GM12878 (cell line): Measurements from ENCODE around the gene DUSP8. TPM values are rescaled to one million over a fixed set of nuclear protein-coding genes. Genes with fewer than 3 reads are reported as not detected.

Experiments
- ATAC-seq: fragments of 200-7000 bp; cut with Tn5 transposase; 3 replicates; pipeline ENCODE4 v1.9.1; 2020; ENCODE audit warnings: mild to moderate bottlenecking, moderate library complexity
- BruUV-seq: library from RNA; stranded (reverse); fragments of 400-500 nt; replicated peaks from 2 replicates; lab custom pipeline; 2021; lab: Mats Ljungman, UMichigan
- CTCF ChIA-PET: fragments of 300-600 bp; sonication (Branson Sonifier 250); formaldehyde crosslinking; extraction: SDS; loops from one replicate; lab custom pipeline; 2021; ENCODE audit warnings: inconsistent platforms; lab: Yijun Ruan, JAX
- POLR2A ChIA-PET: fragments of 350-600 bp; formaldehyde crosslinking; extraction: SDS; loops from one replicate; lab custom pipeline; 2021; ENCODE audit warnings: inconsistent platforms; lab: Charles Lee
- RAD21 ChIA-PET: fragments of 300-600 bp; sonication (Branson Sonifier 250); formaldehyde crosslinking; loops from one replicate; lab custom pipeline; 2023; ENCODE audit warnings: antibody characterized with exemption; ENCODE audit not compliant: unreplicated experiment; lab: Charles Lee
- SMC1A ChIA-PET: fragments of 300-600 bp; sonication (Branson Sonifier 250); formaldehyde crosslinking; loops from one replicate; lab custom pipeline; 2023; ENCODE audit not compliant: unreplicated experiment, uncharacterized antibody; lab: Charles Lee
- DNase-seq: peaks from one replicate; pipeline ENCODE4 v3.0.0-alpha.2; 2011; ENCODE audit warnings: low read depth, low spot score
- FAIRE-seq: peaks from 3 replicates; lab custom pipeline; 2011; peaks lifted over from hg19 to GRCh38; lab: Jason Lieb, UNC
- H2AFZ ChIP-seq: 2 replicates; pipeline ENCODE4 v1.6.0; 2011; ENCODE audit warnings: low read depth, low read length, control low read depth; ENCODE audit not compliant: control insufficient read depth
- H3K27ac ChIP-seq: 2 replicates; pipeline ENCODE4 v1.5.1; 2011; ENCODE audit warnings: control low read depth; ENCODE audit not compliant: control insufficient read depth, insufficient read depth
- H3K27me3 ChIP-seq, 2 experiments: replicated peaks in 1 of 2; 2 replicates each; pipeline versions ENCODE4 v1.6.0 to v1.6.1; 2011; ENCODE audit warnings: low read length in 1 of 2; ENCODE audit not compliant: control insufficient read depth in 2 of 2, insufficient read depth in 2 of 2
- H3K36me3 ChIP-seq, 2 experiments: 2 replicates each; pipeline ENCODE4 v1.5.1; 2011; ENCODE audit warnings: low read length in 1 of 2; ENCODE audit not compliant: control insufficient read depth in 2 of 2, insufficient read depth in 2 of 2
- H3K4me1 ChIP-seq: 2 replicates; pipeline ENCODE4 v1.6.1; 2011; ENCODE audit warnings: mild to moderate bottlenecking, low read length, moderate library complexity, mixed read lengths; ENCODE audit not compliant: control insufficient read depth, insufficient read depth
- H3K4me2 ChIP-seq: 2 replicates; pipeline ENCODE4 v1.6.0; 2011; ENCODE audit warnings: control low read depth; ENCODE audit not compliant: control insufficient read depth, insufficient read depth
- H3K4me3 ChIP-seq: fragments of 200-600 bp; sonication (generic); 2 replicates; pipeline ENCODE4 v1.5.1; 2016
- H3K79me2 ChIP-seq: 2 replicates; pipeline ENCODE4 v1.6.0; 2011; ENCODE audit warnings: low read length; ENCODE audit not compliant: control insufficient read depth, insufficient read depth
- H3K9ac ChIP-seq: 2 replicates; pipeline ENCODE4 v1.8.0; 2011; ENCODE audit warnings: low read length, control low read depth, mixed read lengths; ENCODE audit not compliant: control insufficient read depth, insufficient read depth
- H3K9me3 ChIP-seq: replicated peaks from 3 replicates; pipeline ENCODE4 v1.5.1; 2011; ENCODE audit warnings: mild to moderate bottlenecking, low read length; ENCODE audit not compliant: control insufficient read depth, insufficient read depth
- H4K20me1 ChIP-seq: 2 replicates; pipeline ENCODE4 v1.6.0; 2011; ENCODE audit not compliant: control insufficient read depth, insufficient read depth
- IKZF1 ChIP-seq: fragments of 450-650 bp; conservative IDR thresholded peaks from 2 replicates; pipeline ENCODE4 v1.6.1; 2017; ENCODE audit warnings: antibody characterized with exemption, mild to moderate bottlenecking
- KDM1A ChIP-seq: fragments of 200-600 bp; sonication (generic); IDR thresholded peaks from 2 replicates; pipeline ENCODE4 v1.6.1; 2016; ENCODE audit warnings: borderline replicate concordance
- SMARCA5 ChIP-seq: fragments of 450-650 bp; IDR thresholded peaks from 2 replicates; pipeline ENCODE4 v1.6.1; 2017; ENCODE audit warnings: mild to moderate bottlenecking
- WGBS: methylation state at CpG from one replicate; pipeline ENCODE4 v1.1.6; 2016; ENCODE audit warnings: low lambda C conversion rate; ENCODE audit not compliant: insufficient replicate concordance, insufficient coverage; ENCODE audit errors: missing lambda C conversion rate; 5-methylcytosine and 5-hydroxymethylcytosine counted together
- in situ Hi-C: fragments of 300-500 bp; cut with MboI; formaldehyde crosslinking; loops from 9 replicates; pipeline ENCODE4 v1.14.3; 2018; ENCODE audit warnings: mixed read lengths
- intact Hi-C: fragments of 100-400 bp; cut with micrococcal nuclease; formaldehyde crosslinking; loops from one replicate; pipeline ENCODE4 v1.14.2; 2022; ENCODE audit not compliant: unreplicated experiment
- polyA plus RNA-seq, 11 experiments: library from polyadenylated mRNA; depleted of rRNA in 4 of 11; unstranded in 6 of 11; stranded (reverse) in 5 of 11; fragments of >200 nt; fragmentation: Nextera tagmentation in 4 of 11; fragmentation: Illumina TruSeq in 1 of 11; extraction: Ambion mirVana in 4 of 11; extraction: Trizol in 1 of 11; gene quantifications; 1 replicate in 1 of 11; 2 replicates in 10 of 11; pipeline versions ENCODE4 v1.2.1 to v1.2.3, GENCODE V29; 2011 to 2016; ENCODE audit warnings: inconsistent platforms in 2 of 11, missing spikeins in 2 of 11, low read depth in 1 of 11
- total RNA-seq, 4 experiments: library from RNA; depleted of rRNA in 3 of 4; stranded (reverse); fragments of >200 nt in 3 of 4; fragmentation: Illumina TruSeq in 1 of 4; extraction: Trizol in 1 of 4; gene quantifications; 2 replicates each; pipeline versions ENCODE4 v1.2.1 to v1.2.3, GENCODE V29; 2013 to 2021
- TF ChIP-seq, protein P1 (sequence below): fragments of 450-650 bp; IDR thresholded peaks from 2 replicates; pipeline ENCODE4 v1.6.1; 2017; ENCODE audit warnings: borderline replicate concordance
- TF ChIP-seq, protein P2 (sequence below): fragments of 150-350 bp; IDR thresholded peaks from 2 replicates; pipeline ENCODE4 v1.6.1; 2016; ENCODE audit warnings: low read depth, low read length
- TF ChIP-seq, protein P3 (sequence below): fragments of 450-650 bp; IDR thresholded peaks from 2 replicates; pipeline ENCODE4 v1.6.1; 2017; ENCODE audit warnings: mild to moderate bottlenecking, moderate library complexity

Gene DUSP8
- total and polyA plus RNA-seq, 10 of the 15 experiments (the other 5 are each of a cell fraction or from before 2014, with no cell fraction given): 0.04 to 1.7 (median 0.26) TPM; not detected in 6

GRCh38 chr11:1561955-1562354 lies 10.1 kb downstream of the DUSP8 start:
- H3K9ac ChIP-seq: no peak overlapping the region
- WGBS: 2% methylated on average over 5 of the region's 5 CpGs
- no peaks in the 10 kb centered on the region for H3K36me3 ChIP-seq
- POLR2A ChIA-PET: no interaction called here
- no peaks in the 10 kb centered on the region for H3K79me2 ChIP-seq
- H3K4me3 ChIP-seq: no peak overlapping the region
- no peaks in the 10 kb centered on the region for H4K20me1 ChIP-seq
- intact Hi-C loops: no loop called here
- no peaks in the 10 kb centered on the region for H3K9me3 ChIP-seq
- no peaks in the 10 kb centered on the region for H3K27me3 ChIP-seq
- no peak for FAIRE-seq
- no peak overlapping the region for H2AFZ ChIP-seq
- RAD21 ChIA-PET: no interaction called here
- DNase-seq: no peak
- BruUV-seq: no TSS peak
- no peak overlapping the region for H3K4me2 ChIP-seq
- SMC1A ChIA-PET: no interaction called here
- in situ Hi-C loops: no loop called here
- no peaks in the 10 kb centered on the region for H3K4me1 ChIP-seq
- H3K27ac ChIP-seq: no peak overlapping the region
- TF ChIP-seq SMARCA5: no peak
- TF ChIP-seq, protein P1, sequence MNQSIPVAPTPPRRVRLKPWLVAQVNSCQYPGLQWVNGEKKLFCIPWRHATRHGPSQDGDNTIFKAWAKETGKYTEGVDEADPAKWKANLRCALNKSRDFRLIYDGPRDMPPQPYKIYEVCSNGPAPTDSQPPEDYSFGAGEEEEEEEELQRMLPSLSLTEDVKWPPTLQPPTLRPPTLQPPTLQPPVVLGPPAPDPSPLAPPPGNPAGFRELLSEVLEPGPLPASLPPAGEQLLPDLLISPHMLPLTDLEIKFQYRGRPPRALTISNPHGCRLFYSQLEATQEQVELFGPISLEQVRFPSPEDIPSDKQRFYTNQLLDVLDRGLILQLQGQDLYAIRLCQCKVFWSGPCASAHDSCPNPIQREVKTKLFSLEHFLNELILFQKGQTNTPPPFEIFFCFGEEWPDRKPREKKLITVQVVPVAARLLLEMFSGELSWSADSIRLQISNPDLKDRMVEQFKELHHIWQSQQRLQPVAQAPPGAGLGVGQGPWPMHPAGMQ: no peak
- TF ChIP-seq, all 136 proteins: peak for 0
- no peak for ATAC-seq
- CTCF ChIA-PET: no interaction called here

DNA sequence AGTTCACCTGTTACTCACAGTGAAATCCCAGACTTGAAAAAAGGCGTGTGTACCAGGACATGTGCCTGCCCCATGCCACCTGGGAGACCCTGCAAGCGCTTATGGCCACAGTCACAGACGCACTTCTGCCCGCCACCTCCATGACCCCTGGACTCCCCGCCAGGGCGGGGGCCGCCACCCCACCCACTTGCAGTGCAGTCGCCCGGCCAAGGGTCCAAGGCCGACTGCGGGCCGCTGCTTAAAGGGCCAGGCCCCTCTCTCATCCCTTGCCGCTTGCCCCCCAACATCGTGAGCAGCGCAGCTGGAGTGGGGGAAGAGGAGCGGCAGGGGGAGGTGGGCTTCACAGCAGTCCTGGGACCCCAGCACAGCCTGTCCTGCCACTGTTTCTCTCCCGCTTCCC lies 10.8 kb downstream of the DUSP8 start:
- CTCF ChIA-PET: interaction anchor here (1.3 kb wide), 1 partner anchor 14 kb away, joined by 5 read pairs; no protein-coding TSS in a partner anchor
- FAIRE-seq (no peak), DNase-seq (no peak)
- TF ChIP-seq, protein P2, sequence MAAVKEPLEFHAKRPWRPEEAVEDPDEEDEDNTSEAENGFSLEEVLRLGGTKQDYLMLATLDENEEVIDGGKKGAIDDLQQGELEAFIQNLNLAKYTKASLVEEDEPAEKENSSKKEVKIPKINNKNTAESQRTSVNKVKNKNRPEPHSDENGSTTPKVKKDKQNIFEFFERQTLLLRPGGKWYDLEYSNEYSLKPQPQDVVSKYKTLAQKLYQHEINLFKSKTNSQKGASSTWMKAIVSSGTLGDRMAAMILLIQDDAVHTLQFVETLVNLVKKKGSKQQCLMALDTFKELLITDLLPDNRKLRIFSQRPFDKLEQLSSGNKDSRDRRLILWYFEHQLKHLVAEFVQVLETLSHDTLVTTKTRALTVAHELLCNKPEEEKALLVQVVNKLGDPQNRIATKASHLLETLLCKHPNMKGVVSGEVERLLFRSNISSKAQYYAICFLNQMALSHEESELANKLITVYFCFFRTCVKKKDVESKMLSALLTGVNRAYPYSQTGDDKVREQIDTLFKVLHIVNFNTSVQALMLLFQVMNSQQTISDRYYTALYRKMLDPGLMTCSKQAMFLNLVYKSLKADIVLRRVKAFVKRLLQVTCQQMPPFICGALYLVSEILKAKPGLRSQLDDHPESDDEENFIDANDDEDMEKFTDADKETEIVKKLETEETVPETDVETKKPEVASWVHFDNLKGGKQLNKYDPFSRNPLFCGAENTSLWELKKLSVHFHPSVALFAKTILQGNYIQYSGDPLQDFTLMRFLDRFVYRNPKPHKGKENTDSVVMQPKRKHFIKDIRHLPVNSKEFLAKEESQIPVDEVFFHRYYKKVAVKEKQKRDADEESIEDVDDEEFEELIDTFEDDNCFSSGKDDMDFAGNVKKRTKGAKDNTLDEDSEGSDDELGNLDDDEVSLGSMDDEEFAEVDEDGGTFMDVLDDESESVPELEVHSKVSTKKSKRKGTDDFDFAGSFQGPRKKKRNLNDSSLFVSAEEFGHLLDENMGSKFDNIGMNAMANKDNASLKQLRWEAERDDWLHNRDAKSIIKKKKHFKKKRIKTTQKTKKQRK: no peak
- TF ChIP-seq, protein P3, sequence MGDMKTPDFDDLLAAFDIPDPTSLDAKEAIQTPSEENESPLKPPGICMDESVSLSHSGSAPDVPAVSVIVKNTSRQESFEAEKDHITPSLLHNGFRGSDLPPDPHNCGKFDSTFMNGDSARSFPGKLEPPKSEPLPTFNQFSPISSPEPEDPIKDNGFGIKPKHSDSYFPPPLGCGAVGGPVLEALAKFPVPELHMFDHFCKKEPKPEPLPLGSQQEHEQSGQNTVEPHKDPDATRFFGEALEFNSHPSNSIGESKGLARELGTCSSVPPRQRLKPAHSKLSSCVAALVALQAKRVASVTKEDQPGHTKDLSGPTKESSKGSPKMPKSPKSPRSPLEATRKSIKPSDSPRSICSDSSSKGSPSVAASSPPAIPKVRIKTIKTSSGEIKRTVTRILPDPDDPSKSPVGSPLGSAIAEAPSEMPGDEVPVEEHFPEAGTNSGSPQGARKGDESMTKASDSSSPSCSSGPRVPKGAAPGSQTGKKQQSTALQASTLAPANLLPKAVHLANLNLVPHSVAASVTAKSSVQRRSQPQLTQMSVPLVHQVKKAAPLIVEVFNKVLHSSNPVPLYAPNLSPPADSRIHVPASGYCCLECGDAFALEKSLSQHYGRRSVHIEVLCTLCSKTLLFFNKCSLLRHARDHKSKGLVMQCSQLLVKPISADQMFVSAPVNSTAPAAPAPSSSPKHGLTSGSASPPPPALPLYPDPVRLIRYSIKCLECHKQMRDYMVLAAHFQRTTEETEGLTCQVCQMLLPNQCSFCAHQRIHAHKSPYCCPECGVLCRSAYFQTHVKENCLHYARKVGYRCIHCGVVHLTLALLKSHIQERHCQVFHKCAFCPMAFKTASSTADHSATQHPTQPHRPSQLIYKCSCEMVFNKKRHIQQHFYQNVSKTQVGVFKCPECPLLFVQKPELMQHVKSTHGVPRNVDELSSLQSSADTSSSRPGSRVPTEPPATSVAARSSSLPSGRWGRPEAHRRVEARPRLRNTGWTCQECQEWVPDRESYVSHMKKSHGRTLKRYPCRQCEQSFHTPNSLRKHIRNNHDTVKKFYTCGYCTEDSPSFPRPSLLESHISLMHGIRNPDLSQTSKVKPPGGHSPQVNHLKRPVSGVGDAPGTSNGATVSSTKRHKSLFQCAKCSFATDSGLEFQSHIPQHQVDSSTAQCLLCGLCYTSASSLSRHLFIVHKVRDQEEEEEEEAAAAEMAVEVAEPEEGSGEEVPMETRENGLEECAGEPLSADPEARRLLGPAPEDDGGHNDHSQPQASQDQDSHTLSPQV: no peak
- TF ChIP-seq, protein P1: no peak
- TF ChIP-seq IKZF1 (no peak), KDM1A (no peak)

More for the DNA sequence above, 10.8 kb downstream of the DUSP8 start:
- BruUV-seq: no TSS peak
- no peak overlapping the region for H3K27ac ChIP-seq
- WGBS: 42% methylated on average over 17 of the region's 17 CpGs
- no peaks in the 10 kb centered on the region for H3K9me3 ChIP-seq
- no peak for ATAC-seq
- intact Hi-C loops: no loop called here
- H4K20me1 ChIP-seq: no peaks in the 10 kb centered on the region
- in situ Hi-C loops: no loop called here
- RAD21 ChIA-PET: no interaction called here
- H3K9ac ChIP-seq: no peak overlapping the region
- no peaks in the 10 kb centered on the region for H3K36me3 ChIP-seq
- H3K4me2 ChIP-seq: no peak overlapping the region
- no peak overlapping the region for H3K4me3 ChIP-seq
- H3K27me3 ChIP-seq: no peaks in the 10 kb centered on the region
- SMC1A ChIA-PET: no interaction called here
- no peak overlapping the region for H2AFZ ChIP-seq
- POLR2A ChIA-PET: no interaction called here
- no peaks in the 10 kb centered on the region for H3K79me2 ChIP-seq
- no peaks in the 10 kb centered on the region for H3K4me1 ChIP-seq
